ENCODE results near the gene CD163L1. TPM values are rescaled to one million over a fixed set of nuclear protein-coding genes. Genes with fewer than 3 reads are reported as not detected.

Gene CD163L1
- total and polyA plus RNA-seq, 9 of the 15 experiments (the other 6 are each of a cell fraction or from before 2014, with no cell fraction given), result 0.54 to 9.2 (median 2.0) TPM

- peak; percentile 8 to 23; a peak in 1 of 4 replicates for TF ChIP-seq RAD21 (CRISPR knock-in tag; conservative IDR thresholded peaks at IDR 0.05 in 1 of 2, IDR thresholded peaks at IDR 0.05 in 1 of 2)
- TF ChIP-seq TCF7L2 (IDR thresholded peaks at IDR 0.05; ENCODE audit: low read depth, low read length), result no peak
- TF ChIP-seq RNF219 (CRISPR knock-in tag; IDR thresholded peaks at IDR 0.05), result no peak
- no peak for TF ChIP-seq DNMT1 (IDR thresholded peaks at IDR 0.05)
- TF ChIP-seq ETV1 (tag; conservative IDR thresholded peaks at IDR 0.05; ENCODE audit: low read depth), result no peak
- TF ChIP-seq KDM4B (IDR thresholded peaks at IDR 0.05; ENCODE audit: borderline replicate concordance in 2 of 2, low read depth in 1 of 2), result no peak
- no peak for TF ChIP-seq JUN (IDR thresholded peaks at IDR 0.05; ENCODE audit: borderline replicate concordance, low read depth, low read length)
- TF ChIP-seq JUN (CRISPR knock-in tag; IDR thresholded peaks at IDR 0.05; ENCODE audit: borderline replicate concordance), result no peak
- TF ChIP-seq ZNF589 (CRISPR knock-in tag; IDR thresholded peaks at IDR 0.05; ENCODE audit: low read depth), result no peak
- no peak for TF ChIP-seq NFIX (CRISPR knock-in tag; IDR thresholded peaks at IDR 0.05; ENCODE audit: low read depth)
- TF ChIP-seq FOXK2 (conservative IDR thresholded peaks at IDR 0.05 in 1 of 2, IDR thresholded peaks at IDR 0.05 in 1 of 2; ENCODE audit: low read depth in 2 of 2), result no peak
- no peak for TF ChIP-seq TRIM28 (IDR thresholded peaks at IDR 0.05)
Measured at GRCh38 chr12:7439579-7440505, 4.1 kb downstream of the CD163L1 start (continued).

Measured in K562 (cell line).